ENCODE data around the gene FAM222A. TPM values are rescaled to one million over a fixed set of nuclear protein-coding genes. Genes with fewer than 3 reads are reported as not detected.

The FAM222A gene
- total RNA-seq, 3 donors from 2014 or later (not counting 1 experiment from before 2014, with no cell fraction given), result 3.1 to 6.6 (median 4.0) TPM

DNA sequence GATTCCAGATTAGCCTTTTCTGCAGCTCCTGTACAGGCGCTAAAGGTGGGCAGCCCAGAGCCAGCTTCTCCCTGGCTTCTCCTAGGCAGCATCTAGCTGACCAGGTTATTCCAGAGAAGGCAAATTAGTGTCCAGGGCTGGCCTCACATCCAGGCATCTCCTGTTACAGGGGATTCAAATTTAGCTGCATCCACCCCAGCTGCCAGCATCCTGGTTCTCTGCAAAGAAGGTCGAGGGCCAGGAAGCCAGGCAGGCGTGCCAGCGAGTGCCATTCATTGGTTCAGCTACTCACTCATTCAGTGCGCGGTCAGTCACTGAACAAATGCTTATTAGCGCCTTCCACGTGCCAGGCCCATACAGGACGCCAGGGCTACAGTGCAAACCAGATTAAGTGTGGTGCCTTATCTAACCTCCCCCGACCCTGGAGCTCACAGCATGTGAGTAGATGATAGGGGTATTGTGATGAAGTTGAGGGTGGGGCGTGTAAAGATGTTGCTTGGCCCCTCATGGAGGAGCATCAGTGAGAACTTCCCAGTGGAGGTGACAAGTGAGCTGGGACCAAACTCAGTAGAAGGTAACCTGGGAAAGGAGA lies 15.7 kb upstream of the FAM222A start:
- Histone ChIP-seq H3K27ac (ENCODE audit: low read length) (no peak overlapping the region), H3K4me1 (ENCODE audit: control insufficient read depth, insufficient read depth, low read length) (no peaks in the 10 kb centered on the region), H3K27me3 (ENCODE audit: control insufficient read depth, insufficient read depth, low read length) (no peaks in the 10 kb centered on the region), H3K36me3 (ENCODE audit: control insufficient read depth, insufficient read depth, low read length) (no peaks in the 10 kb centered on the region), H3K4me3 (ENCODE audit: low read length) (no peak overlapping the region), H3K9me3 (ENCODE audit: control insufficient read depth, insufficient read depth, low read length) (no peaks in the 10 kb centered on the region)
- Mint-ChIP-seq H3K4me1 (no peaks in the 10 kb centered on the region), H3K27ac (no peak overlapping the region), H3K27me3 (ENCODE audit: low read depth in 2 of 2) (peaks cover 3 to 5% of the 10 kb centered on the region in 2 donors), H3K9me3 (no peaks in the 10 kb centered on the region), H3K4me3 (no peak overlapping the region), H3K36me3 (no peaks in the 10 kb centered on the region)
- TF ChIP-seq, protein P1, sequence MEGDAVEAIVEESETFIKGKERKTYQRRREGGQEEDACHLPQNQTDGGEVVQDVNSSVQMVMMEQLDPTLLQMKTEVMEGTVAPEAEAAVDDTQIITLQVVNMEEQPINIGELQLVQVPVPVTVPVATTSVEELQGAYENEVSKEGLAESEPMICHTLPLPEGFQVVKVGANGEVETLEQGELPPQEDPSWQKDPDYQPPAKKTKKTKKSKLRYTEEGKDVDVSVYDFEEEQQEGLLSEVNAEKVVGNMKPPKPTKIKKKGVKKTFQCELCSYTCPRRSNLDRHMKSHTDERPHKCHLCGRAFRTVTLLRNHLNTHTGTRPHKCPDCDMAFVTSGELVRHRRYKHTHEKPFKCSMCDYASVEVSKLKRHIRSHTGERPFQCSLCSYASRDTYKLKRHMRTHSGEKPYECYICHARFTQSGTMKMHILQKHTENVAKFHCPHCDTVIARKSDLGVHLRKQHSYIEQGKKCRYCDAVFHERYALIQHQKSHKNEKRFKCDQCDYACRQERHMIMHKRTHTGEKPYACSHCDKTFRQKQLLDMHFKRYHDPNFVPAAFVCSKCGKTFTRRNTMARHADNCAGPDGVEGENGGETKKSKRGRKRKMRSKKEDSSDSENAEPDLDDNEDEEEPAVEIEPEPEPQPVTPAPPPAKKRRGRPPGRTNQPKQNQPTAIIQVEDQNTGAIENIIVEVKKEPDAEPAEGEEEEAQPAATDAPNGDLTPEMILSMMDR (IDR thresholded peaks at IDR 0.05), result no peak
- intact Hi-C loops (cut with micrococcal nuclease), result no loop called here
- WGBS (ENCODE audit: insufficient coverage), result 87% methylated on average over 11 of the region's 11 CpGs
- DNase-seq, result no peak
- no peak for ATAC-seq

DNA sequence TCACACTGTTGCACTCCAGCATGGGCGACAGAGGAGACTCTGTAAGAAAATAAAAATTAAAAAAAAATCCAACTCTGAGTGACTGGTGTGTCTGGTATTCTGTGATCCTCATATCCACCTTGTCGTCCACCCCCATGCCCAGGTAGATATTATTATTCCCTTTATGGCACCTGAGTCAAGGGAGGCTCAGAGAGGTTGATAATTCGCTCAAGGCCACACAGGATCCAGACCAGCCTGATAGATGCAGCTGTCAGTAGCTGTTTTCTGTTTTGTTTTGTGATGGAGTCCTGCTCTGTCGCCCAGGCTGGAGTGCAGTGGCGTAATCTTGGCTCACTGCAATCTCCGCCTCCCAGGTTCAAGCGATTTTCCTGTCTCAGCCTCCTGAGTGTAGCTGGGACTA lies 14.8 kb upstream of the FAM222A start:
- peaks cover 0 to 7% of the 10 kb centered on the region in 2 donors for H3K27me3 Mint-ChIP-seq (ENCODE audit: low read depth in 2 of 2)
- no peaks in the 10 kb centered on the region for H3K36me3 Mint-ChIP-seq
- H3K9me3 Mint-ChIP-seq, result no peaks in the 10 kb centered on the region
- intact Hi-C loops (cut with micrococcal nuclease), result no loop called here
- no peaks in the 10 kb centered on the region for H3K36me3 ChIP-seq (ENCODE audit: control insufficient read depth, insufficient read depth, low read length)
- no peak overlapping the region for H3K4me3 Mint-ChIP-seq
- H3K27me3 ChIP-seq (ENCODE audit: control insufficient read depth, insufficient read depth, low read length), result no peaks in the 10 kb centered on the region
- no peaks in the 10 kb centered on the region for H3K4me1 Mint-ChIP-seq
- no peak overlapping the region for H3K27ac ChIP-seq (ENCODE audit: low read length)
- TF ChIP-seq, protein P1 (IDR thresholded peaks at IDR 0.05), result no peak
- no peak overlapping the region for H3K27ac Mint-ChIP-seq
- H3K4me1 ChIP-seq (ENCODE audit: control insufficient read depth, insufficient read depth, low read length), result no peaks in the 10 kb centered on the region
- WGBS (ENCODE audit: insufficient coverage), result 87% methylated on average over 6 of the region's 7 CpGs
- ATAC-seq, result no peak
- no peaks in the 10 kb centered on the region for H3K9me3 ChIP-seq (ENCODE audit: control insufficient read depth, insufficient read depth, low read length)
- no peak for DNase-seq
- H3K4me3 ChIP-seq (ENCODE audit: low read length), result no peak overlapping the region

DNA sequence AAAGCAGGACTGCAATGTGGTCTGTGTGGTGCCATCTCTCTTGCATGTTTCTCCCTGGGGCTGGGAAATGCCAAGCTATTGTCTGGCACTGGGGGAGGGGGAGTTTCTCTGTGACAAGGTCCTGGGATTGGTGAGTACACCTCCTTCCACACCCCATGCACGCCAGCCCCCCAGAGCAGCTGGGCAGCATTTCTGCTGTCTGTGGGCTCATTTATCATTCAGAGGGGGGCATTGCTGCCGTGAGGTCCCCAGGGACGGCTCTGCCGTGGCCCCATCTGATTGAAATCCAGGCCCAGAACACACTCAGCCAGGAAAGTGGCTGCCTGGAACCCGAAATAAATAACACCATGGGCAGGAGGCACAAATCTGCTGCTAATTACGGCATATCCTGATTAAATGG lies 12.6 kb upstream of the FAM222A start:
- Mint-ChIP-seq H3K27me3 (ENCODE audit: low read depth in 2 of 2) (peaks cover 0 to 9% of the 10 kb centered on the region in 2 donors), H3K36me3 (no peaks in the 10 kb centered on the region), H3K4me1 (no peaks in the 10 kb centered on the region), H3K4me3 (no peak overlapping the region), H3K9me3 (no peaks in the 10 kb centered on the region), H3K27ac (no peak overlapping the region)
- intact Hi-C loops (cut with micrococcal nuclease), result no loop called here
- no peak for ATAC-seq
- Histone ChIP-seq H3K4me3 (ENCODE audit: low read length) (no peak overlapping the region), H3K27me3 (ENCODE audit: control insufficient read depth, insufficient read depth, low read length) (no peaks in the 10 kb centered on the region), H3K36me3 (ENCODE audit: control insufficient read depth, insufficient read depth, low read length) (no peaks in the 10 kb centered on the region), H3K9me3 (ENCODE audit: control insufficient read depth, insufficient read depth, low read length) (no peaks in the 10 kb centered on the region), H3K4me1 (ENCODE audit: control insufficient read depth, insufficient read depth, low read length) (no peaks in the 10 kb centered on the region), H3K27ac (ENCODE audit: low read length) (no peak overlapping the region)
- WGBS (ENCODE audit: insufficient coverage), result 76% methylated on average over 5 of the region's 6 CpGs
- TF ChIP-seq, protein P1 (IDR thresholded peaks at IDR 0.05), result no peak
- DNase-seq, result no peak

All from natural killer cell (primary cell).